Coronary artery (tissue), 2 donors: ENCODE results near the gene SAMD1.

Experiments
- DNase-seq: peaks from one replicate; pipeline ENCODE4 v3.0.0-alpha.2; 2017; ENCODE audit warnings: low spot score
- H3K27ac ChIP-seq, 2 donors: fragments of 200-600 bp; sonication (generic); one replicate each; pipeline ENCODE4 v1.5.1; 2016 to 2019
- H3K4me3 ChIP-seq: fragments of 200-600 bp; sonication (generic); 2 replicates; pipeline ENCODE4 v1.5.1; 2016; ENCODE audit warnings: mild to moderate bottlenecking, moderate library complexity
- TF ChIP-seq, protein P1 (sequence below): fragments of 200-600 bp; sonication (generic); IDR thresholded peaks from one replicate; pipeline ENCODE4 v1.5.1; 2019; ENCODE audit warnings: antibody characterized with exemption

Gene SAMD1

DNA sequence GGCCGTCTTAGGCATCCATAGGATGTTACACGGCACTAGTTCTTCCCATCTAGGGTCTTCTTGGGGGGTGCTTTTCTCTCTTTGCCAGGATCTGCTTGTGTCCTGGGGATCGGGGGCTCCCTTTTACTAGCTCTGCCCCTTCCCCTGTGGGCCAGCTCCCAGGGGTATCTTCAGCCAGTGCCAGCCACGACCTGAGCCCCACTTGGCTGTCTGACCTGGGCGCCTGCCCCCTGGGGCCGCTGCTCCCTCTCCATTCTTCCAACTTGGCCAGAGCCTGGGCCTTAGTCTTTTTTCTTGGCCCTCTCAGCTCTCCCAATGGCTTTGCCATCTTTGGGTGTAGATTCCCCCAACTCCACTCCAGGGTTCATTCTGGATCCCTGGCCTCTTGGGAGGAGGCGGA is 23.9 kb upstream of the SAMD1 start:
- DNase-seq: no peak
- peak overlapping the region; percentile 23 to 100 for H3K27ac ChIP-seq
- TF ChIP-seq, protein P1, sequence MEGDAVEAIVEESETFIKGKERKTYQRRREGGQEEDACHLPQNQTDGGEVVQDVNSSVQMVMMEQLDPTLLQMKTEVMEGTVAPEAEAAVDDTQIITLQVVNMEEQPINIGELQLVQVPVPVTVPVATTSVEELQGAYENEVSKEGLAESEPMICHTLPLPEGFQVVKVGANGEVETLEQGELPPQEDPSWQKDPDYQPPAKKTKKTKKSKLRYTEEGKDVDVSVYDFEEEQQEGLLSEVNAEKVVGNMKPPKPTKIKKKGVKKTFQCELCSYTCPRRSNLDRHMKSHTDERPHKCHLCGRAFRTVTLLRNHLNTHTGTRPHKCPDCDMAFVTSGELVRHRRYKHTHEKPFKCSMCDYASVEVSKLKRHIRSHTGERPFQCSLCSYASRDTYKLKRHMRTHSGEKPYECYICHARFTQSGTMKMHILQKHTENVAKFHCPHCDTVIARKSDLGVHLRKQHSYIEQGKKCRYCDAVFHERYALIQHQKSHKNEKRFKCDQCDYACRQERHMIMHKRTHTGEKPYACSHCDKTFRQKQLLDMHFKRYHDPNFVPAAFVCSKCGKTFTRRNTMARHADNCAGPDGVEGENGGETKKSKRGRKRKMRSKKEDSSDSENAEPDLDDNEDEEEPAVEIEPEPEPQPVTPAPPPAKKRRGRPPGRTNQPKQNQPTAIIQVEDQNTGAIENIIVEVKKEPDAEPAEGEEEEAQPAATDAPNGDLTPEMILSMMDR: no peak
- no peak overlapping the region for H3K4me3 ChIP-seq

- Histone ChIP-seq H3K4me3 (peak overlapping the region; percentile 65), H3K27ac (peak overlapping the region; percentile 79 to 100)
- TF ChIP-seq, protein P1: no peak
- no peak for DNase-seq
Measured at GRCh38 chr19:14113762-14114414, 23.3 kb upstream of the SAMD1 start.

DNA sequence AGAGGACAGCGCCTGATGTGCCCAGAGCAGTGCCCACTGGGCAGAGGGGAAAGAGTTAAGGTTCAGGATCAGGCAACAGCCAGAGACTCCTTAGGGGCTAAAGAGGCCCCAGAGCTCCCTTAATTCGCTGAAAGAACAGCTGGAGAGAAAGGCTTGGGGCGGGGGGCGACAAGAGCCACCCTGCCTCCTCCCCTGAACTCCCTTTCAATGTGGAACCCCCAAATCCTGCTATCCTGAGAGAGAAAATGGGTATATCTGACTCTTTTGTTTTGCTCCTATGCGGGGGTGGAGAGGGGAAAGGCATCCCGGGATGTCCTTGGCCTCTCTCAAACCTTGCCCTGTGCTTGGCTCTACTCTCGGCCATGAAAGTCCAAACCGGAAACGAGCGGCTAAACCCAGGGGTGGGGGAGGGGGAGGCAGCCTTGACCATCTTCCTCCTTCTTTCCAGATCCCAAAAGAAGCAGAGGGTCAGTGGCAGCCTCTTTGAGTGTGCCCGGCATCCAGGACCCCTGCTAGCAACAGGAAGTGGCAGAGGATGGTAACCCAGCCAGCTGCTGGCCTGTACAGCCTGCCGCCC is 22.3 kb upstream of the SAMD1 start:
- DNase-seq: no peak
- TF ChIP-seq, protein P1: no peak
- Histone ChIP-seq H3K27ac (peak overlapping the region; percentile 79 to 100), H3K4me3 (peak overlapping the region; percentile 65)

DNA sequence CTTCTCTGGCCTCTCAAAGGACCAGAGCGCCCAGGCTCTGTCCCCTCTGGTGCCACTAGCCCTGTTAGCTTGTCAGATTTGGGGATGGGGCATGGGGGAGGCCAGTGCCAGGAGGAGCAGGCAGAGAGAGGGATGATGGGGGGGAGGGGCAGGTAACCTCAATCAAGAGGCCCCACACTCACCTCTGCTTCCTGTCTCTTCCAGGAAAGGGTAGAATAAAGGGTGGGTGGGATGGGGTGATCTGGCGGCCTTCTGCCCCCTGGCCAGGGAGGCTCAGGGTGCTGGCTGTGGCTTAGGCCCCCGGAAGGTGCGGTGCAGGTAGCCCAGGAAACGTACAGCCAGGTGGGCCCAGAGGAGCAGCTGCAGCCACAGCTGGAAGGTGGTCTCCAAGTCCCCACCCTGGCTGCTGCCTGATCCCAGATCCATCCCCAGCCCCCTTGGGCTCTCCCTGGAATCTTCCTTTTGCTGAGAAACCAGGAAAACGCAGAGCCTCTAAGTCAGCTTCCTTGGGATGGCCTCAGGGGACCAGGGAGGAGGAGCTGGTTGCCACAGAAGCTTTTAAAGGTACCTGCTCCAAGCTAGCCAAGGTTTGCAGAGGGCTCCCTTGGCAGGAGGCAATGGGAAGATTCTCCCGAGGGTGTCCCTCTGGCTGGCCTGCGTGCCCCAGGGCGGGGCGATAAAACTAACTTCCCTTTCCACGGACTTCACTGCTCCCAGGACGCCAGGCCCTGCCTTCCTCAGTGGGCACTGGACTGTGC is 21.7 kb upstream of the SAMD1 start:
- peak overlapping the region; percentile 65 for H3K4me3 ChIP-seq
- TF ChIP-seq, protein P1: no peak
- peak overlapping the region; percentile 79 to 100 for H3K27ac ChIP-seq
- no peak for DNase-seq

DNA sequence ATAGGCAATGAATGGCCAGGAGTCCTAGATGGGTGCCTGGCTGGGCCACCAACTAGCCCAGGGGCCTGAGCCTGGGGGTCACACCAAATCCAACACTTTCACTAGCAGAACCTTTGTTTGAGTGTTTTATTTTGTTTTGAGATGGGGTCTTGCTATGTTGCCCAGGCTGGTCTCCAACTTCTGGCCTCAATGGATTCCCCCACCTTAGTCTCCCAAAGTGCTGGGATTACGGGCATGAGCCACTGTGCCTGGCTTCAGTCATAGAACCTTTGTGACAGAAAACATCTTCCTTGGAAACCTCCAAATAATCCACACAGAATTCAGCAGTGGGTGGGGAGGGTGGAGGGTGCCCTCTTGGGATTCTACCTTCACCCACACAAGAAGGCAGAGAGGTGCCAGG is 20.9 kb upstream of the SAMD1 start:
- Histone ChIP-seq H3K27ac (peak overlapping the region in 1 of 2 donors; percentile 100), H3K4me3 (no peak overlapping the region)
- no peak for DNase-seq
- TF ChIP-seq, protein P1: no peak

- TF ChIP-seq, protein P1: no peak
- H3K4me3 ChIP-seq: no peak overlapping the region
- peak overlapping the region in 1 of 2 donors; percentile 42 for H3K27ac ChIP-seq
- no peak for DNase-seq
Measured at GRCh38 chr19:14110650-14111049, 20.1 kb upstream of the SAMD1 start.
